RPMI8226 (cell line): ENCODE data around the gene IL4R.
"Not testable (repeated sequence)": the region's sequence is repeated elsewhere in the genome, so short reads cannot be mapped to it uniquely, and the experiment has no call there.

Experiments
- DNase-seq: peaks from one replicate; pipeline ENCODE4 v3.0.0-alpha.2; 2015

The IL4R gene

DNA sequence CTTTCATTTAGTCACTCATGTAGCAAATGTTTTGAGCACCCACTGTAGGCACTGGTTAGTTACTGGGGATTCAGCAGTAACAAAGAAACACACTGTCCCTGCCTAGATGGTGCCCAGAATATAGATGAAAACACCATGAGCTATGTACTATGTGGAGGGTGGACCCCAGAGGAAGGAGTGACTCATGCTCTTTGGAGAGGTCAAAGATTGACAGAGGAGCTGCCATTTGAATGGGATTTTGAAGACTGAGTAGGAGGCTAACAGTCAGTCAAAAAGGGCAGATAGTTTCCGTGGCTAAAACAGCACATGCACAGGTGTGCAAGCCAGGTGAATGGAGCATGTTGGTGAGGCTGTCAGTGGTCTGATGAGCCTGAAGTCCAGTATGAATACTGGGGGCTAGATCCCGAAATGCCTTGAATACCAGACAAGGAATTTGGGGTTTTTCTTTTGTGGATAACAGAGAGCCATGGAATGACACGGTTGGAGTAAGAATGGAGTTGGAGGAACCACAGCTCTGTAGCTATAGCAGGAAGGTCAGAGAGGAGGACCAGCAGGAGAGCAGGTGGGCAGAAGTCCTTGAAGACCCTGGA, 94.3 kb downstream of the IL4R start:
- no peak for DNase-seq

DNA sequence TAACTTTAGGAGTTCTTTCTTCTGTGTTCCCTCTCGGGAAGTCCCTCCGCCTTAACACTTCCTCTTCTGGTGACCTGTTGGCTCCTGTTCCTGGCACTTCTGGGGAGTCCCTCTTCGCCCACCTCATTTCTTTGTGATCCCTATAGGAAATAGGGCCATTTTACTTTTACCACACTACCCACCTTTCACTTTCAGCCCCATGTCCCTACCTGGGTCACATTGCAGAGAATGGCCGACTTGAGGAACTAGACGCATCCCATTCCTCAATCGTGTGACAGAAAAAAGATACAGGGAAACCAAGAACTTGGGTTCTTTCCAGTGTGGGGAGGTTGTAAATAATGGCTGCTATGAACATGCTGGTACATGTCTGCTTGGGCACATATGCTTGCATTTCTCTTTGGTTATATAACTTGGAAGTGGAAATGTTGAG, 94.8 kb downstream of the IL4R start:
- no peak for DNase-seq

GRCh38 chr16:27409958-27410357, 96.2 kb downstream of the IL4R start:
- DNase-seq, result not testable (repeated sequence)

DNA sequence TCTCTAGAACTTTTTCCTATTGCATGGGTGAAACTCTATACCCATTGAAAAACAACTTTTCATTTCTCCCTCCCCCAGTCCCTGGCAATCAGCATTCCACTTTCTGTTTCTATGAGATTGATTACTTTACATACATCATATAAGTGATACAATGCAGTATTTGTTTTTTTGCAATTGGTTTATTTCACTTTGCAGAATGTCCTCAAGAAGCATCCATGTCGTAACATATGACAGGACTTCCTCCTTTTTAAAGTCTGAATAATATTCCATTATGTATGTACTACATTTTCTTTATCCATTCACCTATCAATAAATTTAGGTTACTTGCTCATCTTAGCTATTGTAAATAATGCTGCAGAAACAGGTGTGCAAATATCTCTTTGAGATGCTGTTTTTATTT, 97.0 kb downstream of the IL4R start:
- DNase-seq, result no peak

DNA sequence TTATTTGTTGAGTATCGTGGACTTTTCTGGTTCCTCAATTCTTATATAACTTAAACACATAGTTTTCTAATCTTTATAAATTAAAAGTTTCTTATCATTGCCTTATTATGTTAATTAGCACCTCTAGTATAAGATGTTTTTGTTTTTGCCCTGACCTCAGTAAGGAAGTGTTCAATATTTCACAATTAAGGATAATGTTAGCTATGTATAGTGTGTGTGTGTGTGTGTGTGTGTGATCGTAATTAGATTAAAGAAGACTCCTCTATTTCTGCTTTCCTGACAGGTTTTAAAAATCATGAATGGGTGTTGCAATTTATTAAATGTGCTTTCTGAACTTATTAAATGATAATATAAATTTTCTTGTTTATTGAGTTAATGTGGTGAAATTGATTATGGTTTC, 100.2 kb downstream of the IL4R start:
- no peak for DNase-seq
